KMS-11 (cell line): ENCODE data around the gene GABBR2.

Experiments
- H2AFZ ChIP-seq: fragments of 200-600 bp; sonication (generic); 2 replicates; pipeline ENCODE4 v1.6.1; 2016; ENCODE audit warnings: antibody characterized with exemption, mixed run types, low read depth
- H3K27ac ChIP-seq: fragments of 200-600 bp; sonication (generic); 2 replicates; pipeline ENCODE4 v1.6.1; 2016; ENCODE audit warnings: mild to moderate bottlenecking, mixed run types
- H3K27me3 ChIP-seq: fragments of 200-600 bp; sonication (generic); 2 replicates; pipeline ENCODE4 v1.6.1; 2017; ENCODE audit warnings: mild to moderate bottlenecking, low read depth, mixed run types, moderate library complexity; ENCODE audit not compliant: insufficient read depth
- H3K36me3 ChIP-seq: fragments of 200-600 bp; sonication (generic); 2 replicates; pipeline ENCODE4 v1.6.1; 2017; ENCODE audit warnings: mild to moderate bottlenecking, mixed run types; ENCODE audit not compliant: insufficient read depth
- H3K4me1 ChIP-seq: fragments of 200-600 bp; sonication (generic); 2 replicates; pipeline ENCODE4 v1.6.1; 2016; ENCODE audit warnings: mild to moderate bottlenecking, low read depth, mixed run types; ENCODE audit not compliant: poor library complexity, severe bottlenecking
- H3K4me2 ChIP-seq: fragments of 200-600 bp; sonication (generic); 2 replicates; pipeline ENCODE4 v1.7.0; 2016; ENCODE audit warnings: mild to moderate bottlenecking, mixed run types
- H3K4me3 ChIP-seq: fragments of 200-600 bp; sonication (generic); IDR thresholded peaks from 2 replicates; pipeline ENCODE4 v1.6.1; 2017; ENCODE audit warnings: low read depth, low read length, mixed read lengths; ENCODE audit not compliant: insufficient read depth
- H3K79me2 ChIP-seq: fragments of 200-600 bp; sonication (generic); 2 replicates; pipeline ENCODE4 v1.6.1; 2016; ENCODE audit warnings: low read depth, mixed run types; ENCODE audit not compliant: insufficient read depth
- H3K9ac ChIP-seq: fragments of 200-600 bp; sonication (generic); 2 replicates; pipeline ENCODE4 v1.6.1; 2016; ENCODE audit warnings: mild to moderate bottlenecking, mixed run types
- H4K20me1 ChIP-seq: fragments of 200-600 bp; sonication (generic); 2 replicates; pipeline ENCODE4 v1.6.1; 2016; ENCODE audit warnings: mild to moderate bottlenecking, mixed run types; ENCODE audit not compliant: insufficient read depth
- CTCF ChIP-seq: fragments of 200-600 bp; sonication (generic); conservative IDR thresholded peaks from 2 replicates; pipeline ENCODE4 v1.6.1; 2017; ENCODE audit warnings: low read depth, mild to moderate bottlenecking, antibody characterized with exemption, low read length, moderate library complexity, mixed read lengths

Gene GABBR2

DNA sequence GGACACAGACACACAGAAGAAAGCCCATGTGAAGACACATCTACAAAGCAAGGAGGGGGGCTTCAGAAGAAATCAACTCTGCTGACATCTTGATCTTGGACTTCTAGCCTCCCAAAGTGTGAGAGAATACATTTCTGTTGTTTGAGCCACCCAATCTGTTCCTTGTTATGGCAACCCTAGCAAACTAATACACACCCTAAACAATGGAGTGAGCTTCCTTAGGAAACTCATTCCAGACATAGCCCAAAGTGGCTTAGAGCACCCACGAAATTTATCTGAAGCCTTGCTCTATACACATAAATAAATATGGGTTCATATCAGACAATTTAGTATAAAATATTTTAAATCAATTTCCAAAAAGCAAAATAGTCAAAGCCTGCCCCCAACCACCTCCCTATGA is 445.7 kb downstream of the GABBR2 start:
- Histone ChIP-seq H3K79me2 (no peaks in the 10 kb centered on the region), H3K4me2 (no peak overlapping the region), H3K4me1 (peaks cover 4% of the 10 kb centered on the region), H3K9ac (no peak overlapping the region), H3K27me3 (no peaks in the 10 kb centered on the region), H2AFZ (no peak overlapping the region), H3K27ac (no peak overlapping the region), H4K20me1 (no peaks in the 10 kb centered on the region), H3K4me3 (no peak overlapping the region), H3K36me3 (no peaks in the 10 kb centered on the region)
- no peak for TF ChIP-seq CTCF

DNA sequence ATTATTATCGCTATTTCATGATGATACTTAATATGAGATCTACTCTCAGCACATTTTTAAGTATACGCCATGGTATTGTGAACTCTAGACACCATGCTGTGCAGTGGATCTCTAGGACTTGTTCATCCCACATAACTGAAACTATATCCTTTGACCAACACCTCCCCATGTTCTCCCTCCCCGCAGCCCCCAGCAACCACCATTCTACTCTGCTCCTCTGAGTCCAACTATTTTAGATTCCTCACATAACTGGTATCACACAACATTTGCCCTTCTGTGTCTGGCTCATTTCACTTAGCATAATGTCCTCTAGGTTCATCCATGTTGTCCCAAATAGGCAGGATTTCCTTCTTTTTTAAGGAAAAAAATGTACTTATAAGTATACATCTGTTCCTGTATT is 446.7 kb downstream of the GABBR2 start:
- Histone ChIP-seq H2AFZ (no peak overlapping the region), H3K79me2 (no peaks in the 10 kb centered on the region), H3K27me3 (no peaks in the 10 kb centered on the region), H3K4me3 (no peak overlapping the region), H3K9ac (no peak overlapping the region), H3K4me1 (peaks cover 6% of the 10 kb centered on the region), H4K20me1 (no peaks in the 10 kb centered on the region), H3K27ac (no peak overlapping the region), H3K4me2 (no peak overlapping the region), H3K36me3 (no peaks in the 10 kb centered on the region)
- no peak for TF ChIP-seq CTCF

DNA sequence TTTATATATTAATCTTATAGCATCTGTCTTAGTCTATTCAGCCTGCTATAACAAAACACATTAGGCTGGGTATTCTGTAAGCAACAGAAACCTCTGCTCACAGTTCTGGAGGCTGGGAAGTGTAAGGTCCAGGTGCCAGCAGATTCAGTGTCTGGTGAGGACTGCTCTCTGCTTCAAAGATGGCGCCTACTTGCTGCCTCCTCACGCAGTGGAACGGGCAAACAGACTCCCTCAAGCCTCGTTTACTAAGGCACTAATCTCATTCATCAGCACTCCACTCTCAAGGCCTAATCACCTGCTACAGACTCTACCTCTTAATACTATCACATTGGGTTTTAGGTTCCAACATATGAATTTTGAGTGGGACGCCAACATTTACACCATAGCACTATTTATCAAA is 448.1 kb downstream of the GABBR2 start:
- Histone ChIP-seq H3K4me3 (no peak overlapping the region), H3K36me3 (no peaks in the 10 kb centered on the region), H3K27ac (no peak overlapping the region), H3K79me2 (no peaks in the 10 kb centered on the region), H3K9ac (no peak overlapping the region), H2AFZ (no peak overlapping the region), H3K4me2 (no peak overlapping the region), H3K4me1 (peaks cover 8% of the 10 kb centered on the region), H3K27me3 (no peaks in the 10 kb centered on the region), H4K20me1 (no peaks in the 10 kb centered on the region)
- TF ChIP-seq CTCF: no peak

DNA sequence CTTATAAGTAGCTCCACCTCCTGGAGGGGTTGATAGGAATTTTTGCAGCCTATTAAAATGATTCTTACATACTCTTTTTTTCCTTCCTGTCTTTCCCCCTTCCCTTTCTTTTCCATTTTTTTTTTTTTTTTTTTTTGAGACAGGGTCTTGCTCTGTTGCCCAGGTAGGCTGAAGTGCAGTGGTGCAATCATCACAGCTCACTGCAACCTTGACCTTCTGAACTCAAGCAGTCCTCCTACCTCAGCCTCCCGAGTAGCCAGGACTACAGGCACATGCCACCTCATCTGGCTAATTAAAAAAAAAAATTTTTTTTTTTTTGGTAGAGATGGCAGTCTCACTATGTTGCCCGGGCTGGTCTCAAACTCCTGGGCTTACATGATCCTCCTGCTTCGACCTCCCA is 448.9 kb downstream of the GABBR2 start:
- Histone ChIP-seq H3K9ac (no peak overlapping the region), H2AFZ (no peak overlapping the region), H4K20me1 (no peaks in the 10 kb centered on the region), H3K27ac (no peak overlapping the region), H3K79me2 (no peaks in the 10 kb centered on the region), H3K27me3 (no peaks in the 10 kb centered on the region), H3K4me3 (no peak overlapping the region), H3K4me1 (peaks cover 11% of the 10 kb centered on the region), H3K36me3 (no peaks in the 10 kb centered on the region), H3K4me2 (no peak overlapping the region)
- TF ChIP-seq CTCF: no peak
